SK-N-SH (cell line): Measurements from ENCODE around the gene ZCCHC10. TPM values are rescaled to one million over a fixed set of nuclear protein-coding genes. Genes with fewer than 3 reads are reported as not detected.

Source experiments
- CTCF ChIA-PET: fragments of 300-600, 350-600 bp; formaldehyde crosslinking; extraction: SDS; loops from one replicate; lab custom pipeline; 2021; lab: Yijun Ruan, JAX
- POLR2A ChIA-PET: fragments of 350-600 bp; sonication (Branson Sonifier 250); formaldehyde crosslinking; extraction: SDS; loops from one replicate; lab custom pipeline; 2020; ENCODE audit warnings: antibody characterized with exemption, inconsistent platforms; lab: Yijun Ruan, JAX
- DNase-seq: peaks from one replicate; pipeline ENCODE4 v3.0.0; 2012
- H2AFZ ChIP-seq: fragments of 200-600 bp; sonication (generic); 2 replicates; pipeline ENCODE4 v1.8.1; 2016; ENCODE audit warnings: antibody characterized with exemption, mild to moderate bottlenecking, low read depth
- H3F3A ChIP-seq: fragments of 200-600 bp; sonication (generic); replicated peaks from 2 replicates; pipeline ENCODE3; 2016; ENCODE audit warnings: antibody characterized with exemption, mild to moderate bottlenecking; ENCODE audit not compliant: insufficient read depth
- H3K27ac ChIP-seq, 2 experiments: fragments of 200-500 bp in 1 of 2; fragments of 200-600 bp in 1 of 2; sonication (Bioruptor generic) in 1 of 2; sonication (generic), shearing (Covaris generic) in 1 of 2; 2 replicates each; pipeline versions ENCODE4 v1.5.1 to v1.6.1; 2014 to 2016; ENCODE audit warnings: low read depth in 2 of 2, inconsistent platforms in 1 of 2, low read length in 1 of 2, mild to moderate bottlenecking in 1 of 2, mixed read lengths in 1 of 2
- H3K27me3 ChIP-seq: fragments of 200-600 bp; sonication (generic), shearing (Covaris generic); 2 replicates; pipeline ENCODE4 v1.6.1; 2016; ENCODE audit warnings: mixed run types; ENCODE audit not compliant: insufficient read depth
- H3K36me3 ChIP-seq, 2 experiments: fragments of 200-500 bp in 1 of 2; fragments of 200-600 bp in 1 of 2; sonication (Bioruptor generic) in 1 of 2; sonication (generic) in 1 of 2; replicated peaks in 1 of 2; 2 replicates each; pipeline versions ENCODE3 to v1.5.1; 2014 to 2016; ENCODE audit warnings: low read length in 1 of 2, mild to moderate bottlenecking in 1 of 2; ENCODE audit not compliant: insufficient read depth in 2 of 2, control insufficient read depth in 1 of 2
- H3K4me1 ChIP-seq, 2 experiments: fragments of 200-500 bp in 1 of 2; fragments of 200-600 bp in 1 of 2; sonication (Bioruptor generic) in 1 of 2; sonication (generic), shearing (Covaris generic) in 1 of 2; 2 replicates each; pipeline versions ENCODE4 v1.5.1 to v1.6.1; 2014 to 2016; ENCODE audit warnings: low read depth in 1 of 2, low read length in 1 of 2, mixed run types in 1 of 2; ENCODE audit not compliant: insufficient read depth in 2 of 2, control insufficient read depth in 1 of 2
- H3K4me2 ChIP-seq: fragments of 200-600 bp; sonication (generic), shearing (Covaris generic); 2 replicates; pipeline ENCODE4 v1.6.1; 2017; ENCODE audit warnings: mixed run types
- H3K4me3 ChIP-seq, 2 experiments: fragments of 200-500 bp in 1 of 2; fragments of 200-600 bp in 1 of 2; sonication (Bioruptor generic) in 1 of 2; sonication (generic), shearing (Covaris generic) in 1 of 2; 2 replicates each; pipeline versions ENCODE4 v1.5.1 to v1.8.1; 2014 to 2016; ENCODE audit warnings: low read depth in 2 of 2, inconsistent platforms in 1 of 2, low read length in 1 of 2, mild to moderate bottlenecking in 1 of 2, mixed read lengths in 1 of 2, moderate library complexity in 1 of 2
- H3K79me2 ChIP-seq: fragments of 200-600 bp; sonication (generic); 2 replicates; pipeline ENCODE4 v1.8.1; 2017; ENCODE audit warnings: mild to moderate bottlenecking; ENCODE audit not compliant: insufficient read depth
- H3K9ac ChIP-seq: fragments of 200-600 bp; sonication (generic); 2 replicates; pipeline ENCODE4 v1.6.1; 2017; ENCODE audit warnings: mixed run types
- H3K9me2 ChIP-seq: fragments of 200-600 bp; sonication (generic); 2 replicates; pipeline ENCODE4 v1.6.1; 2017; ENCODE audit warnings: mixed run types
- H3K9me3 ChIP-seq: fragments of 200-600 bp; sonication (generic); 2 replicates; pipeline ENCODE4 v1.6.1; 2017; ENCODE audit warnings: mixed run types, mild to moderate bottlenecking, moderate library complexity
- H4K20me1 ChIP-seq: fragments of 200-600 bp; sonication (generic); 2 replicates; pipeline ENCODE4 v1.6.1; 2017; ENCODE audit warnings: mild to moderate bottlenecking, mixed run types; ENCODE audit not compliant: insufficient read depth
- CHD2 ChIP-seq: fragments of 150-350 bp; IDR thresholded peaks from 2 replicates; pipeline ENCODE4 v1.6.1; 2018; ENCODE audit warnings: low read length; ENCODE audit not compliant: partially characterized antibody
- ELF1 ChIP-seq: IDR thresholded peaks from 2 replicates; pipeline ENCODE4 v1.4.0; 2012
- EZH2phosphoT487 ChIP-seq: fragments of 200-600 bp; sonication (generic); IDR thresholded peaks from 2 replicates; pipeline ENCODE4 v1.6.1; 2017; ENCODE audit warnings: low read depth, mixed run types, mild to moderate bottlenecking, antibody characterized with exemption, moderate library complexity, borderline replicate concordance
- FOSL2 ChIP-seq: IDR thresholded peaks from 2 replicates; pipeline ENCODE4 v1.4.0; 2012; ENCODE audit warnings: low read depth, mild to moderate bottlenecking, moderate library complexity, borderline replicate concordance
- FOXM1 ChIP-seq: IDR thresholded peaks from 2 replicates; pipeline ENCODE4 v1.4.0; 2012; ENCODE audit warnings: low read depth, mild to moderate bottlenecking
- GATA2 ChIP-seq: sonication (generic); formaldehyde crosslinking; IDR thresholded peaks from 2 replicates; pipeline ENCODE4 v1.5.0; 2020; ENCODE audit warnings: mild to moderate bottlenecking, missing genetic modification reagents
- MXI1 ChIP-seq: IDR thresholded peaks from 2 replicates; pipeline ENCODE4 v1.6.1; 2012; ENCODE audit warnings: mild to moderate bottlenecking, low read depth, low read length, improper control_type of control experiment
- PBX3 ChIP-seq: IDR thresholded peaks from 2 replicates; pipeline ENCODE4; 2012
- POLR2AphosphoS5 ChIP-seq: IDR thresholded peaks from 2 replicates; pipeline ENCODE4 v1.6.1; 2012; ENCODE audit warnings: low read depth, low read length
- REST ChIP-seq: IDR thresholded peaks from 2 replicates; pipeline ENCODE4 v1.6.1; 2012; ENCODE audit warnings: mild to moderate bottlenecking, low read depth, low read length, moderate library complexity
- RXRA ChIP-seq: IDR thresholded peaks from 2 replicates; pipeline ENCODE4 v1.4.0; 2012; ENCODE audit warnings: low read depth, mild to moderate bottlenecking, borderline replicate concordance
- USF1 ChIP-seq: IDR thresholded peaks from 2 replicates; pipeline ENCODE4 v1.4.0; 2012; ENCODE audit warnings: low read depth, borderline replicate concordance
- USF2 ChIP-seq: fragments of 150-350 bp; IDR thresholded peaks from 2 replicates; pipeline ENCODE4 v1.6.1; 2017; ENCODE audit warnings: antibody characterized with exemption, low read length, low read depth, borderline replicate concordance
- ZBTB33 ChIP-seq: IDR thresholded peaks from 2 replicates; pipeline ENCODE4 v1.4.0; 2012; ENCODE audit warnings: low read depth, borderline replicate concordance
- WGBS: methylation state at CpG from one replicate; pipeline ENCODE4 v1.1.6; 2017; ENCODE audit warnings: low lambda C conversion rate; 5-methylcytosine and 5-hydroxymethylcytosine counted together
- polyA plus RNA-seq, 3 experiments: library from polyadenylated mRNA; depleted of rRNA; stranded (reverse); fragments of >200 nt; gene quantifications; 2 replicates each; pipeline ENCODE4 v1.2.3, GENCODE V29; 2012

Gene ZCCHC10
- polyA plus RNA-seq, 1 of the 3 experiments (the other 2 are of a cell fraction) = 28.4 TPM

- Histone ChIP-seq H3K9me3 (no peaks in the 10 kb centered on the region), H3K27ac (no peak overlapping the region), H3K4me1 (no peaks in the 10 kb centered on the region; a peak in 1 of 4 replicates), H2AFZ (no peak overlapping the region), H3K4me2 (no peak overlapping the region), H4K20me1 (no peaks in the 10 kb centered on the region), H3F3A (peaks cover 11% of the 10 kb centered on the region), H3K9me2 (no peaks in the 10 kb centered on the region)
- TF ChIP-seq GATA2 (CRISPR knock-in tag) (no peak), RXRA (no peak), CHD2 (no peak), EZH2phosphoT487 (no peak), PBX3 (no peak), USF1 (no peak), FOSL2 (no peak), REST (no peak), POLR2AphosphoS5 (no peak), ELF1 (no peak), MXI1 (no peak), ZBTB33 (no peak), FOXM1 (no peak), USF2 (no peak)
- TF ChIP-seq, all 33 proteins: peak for 0
- Histone ChIP-seq H3K36me3 (no peaks in the 10 kb centered on the region), H3K9ac (no peak overlapping the region), H3K79me2 (no peaks in the 10 kb centered on the region), H3K27me3 (no peaks in the 10 kb centered on the region), H3K4me3 (no peak overlapping the region)
- POLR2A ChIA-PET = no interaction called here
- WGBS = 95% methylated on average over 11 of the region's 11 CpGs
- no peak for DNase-seq
- CTCF ChIA-PET = interaction anchor here (0.6 kb wide), 1 partner anchor 143 kb away, joined by 3 read pairs; no protein-coding TSS in a partner anchor
Observed at GRCh38 chr5:133034064-133034463, 7.7 kb upstream of the ZCCHC10 start.
